Activated CD4-positive, alpha-beta T cell treated with anti-CD3 and anti-CD28 coated beads for 36 hours (primary cell): Measurements from ENCODE around the gene SMG5. TPM values are rescaled to one million over a fixed set of nuclear protein-coding genes. Genes with fewer than 3 reads are reported as not detected.
A peak's percentile ranks its signal among the peaks of the same experiment; 100 is the strongest.

Experiments
- ATAC-seq: fragments of 200-7000 bp; cut with Tn5 transposase; one replicate; pipeline ENCODE4 v1.10.0; 2021; ENCODE audit warnings: mild to moderate bottlenecking, moderate library complexity
- CTCF ChIA-PET: fragments of 350-600 bp; sonication (Branson Sonifier 250); formaldehyde crosslinking; loops from one replicate; lab custom pipeline; 2021; ENCODE audit warnings: antibody characterized with exemption; lab: Charles Lee
- POLR2A ChIA-PET: fragments of 350-600 bp; sonication (Branson Sonifier 250); formaldehyde crosslinking; loops from one replicate; lab custom pipeline; 2021; ENCODE audit warnings: antibody characterized with exemption, inconsistent platforms; lab: Charles Lee
- DNase-seq: peaks from one replicate; pipeline ENCODE4 v3.0.0-alpha.2; 2020
- H3K27ac Mint-ChIP-seq: one replicate; pipeline ENCODE4 v1.8.0; 2021; ENCODE audit warnings: mixed read lengths
- H3K27me3 Mint-ChIP-seq: one replicate; pipeline ENCODE4 v1.8.0; 2021; ENCODE audit warnings: mixed read lengths
- H3K36me3 Mint-ChIP-seq: one replicate; pipeline ENCODE4 v1.8.0; 2021; ENCODE audit warnings: low read depth, mixed read lengths
- H3K4me1 Mint-ChIP-seq: one replicate; pipeline ENCODE4 v1.8.0; 2021; ENCODE audit warnings: mixed read lengths
- H3K4me3 Mint-ChIP-seq: one replicate; pipeline ENCODE4 v1.8.0; 2021; ENCODE audit warnings: mild to moderate bottlenecking, moderate library complexity, mixed read lengths
- H3K9me3 Mint-ChIP-seq: one replicate; pipeline ENCODE4 v1.8.0; 2021; ENCODE audit warnings: low read depth, mixed read lengths
- intact Hi-C, 2 experiments: fragments of 100-400 bp; cut with DNase I in 1 of 2; cut with micrococcal nuclease in 1 of 2; formaldehyde crosslinking; loops; one replicate each; pipeline versions ENCODE4 v1.14.2 to v1.15.1; 2022 to 2024; cut with DNase I, micrococcal nuclease
- total RNA-seq, 2 experiments: library from RNA; stranded (reverse); gene quantifications; one replicate each; pipeline ENCODE4 v1.2.3, GENCODE V29; 2021

The SMG5 gene
- total RNA-seq, 2 experiments from 2014 or later: 61.7 to 64.6 TPM

GRCh38 chr1:156298852-156299357, 16.3 kb upstream of the SMG5 start, which contains the start of gene VHLL:
VHLL (minus strand) TSS chr1:156299307; CDS start chr1:156299189, 118 bp downstream.
- ATAC-seq: no peak
- ChIA-PET CTCF (interaction anchor here (0.6 kb wide), 1 partner anchor 38 kb away, joined by 3 read pairs; no protein-coding TSS in a partner anchor), POLR2A (no interaction called here)
- Mint-ChIP-seq H3K4me1 (peaks cover 13% of the 10 kb centered on the region), H3K4me3 (no peak within 1 kb of the TSS), H3K36me3 (peaks cover 9% of the 10 kb centered on the region), H3K27ac (peak within 1 kb of the TSS; percentile 11), H3K27me3 (no peaks in the 10 kb centered on the region), H3K9me3 (no peaks in the 10 kb centered on the region)
- intact Hi-C loops: no loop called here
- DNase-seq: no peak

- H3K27ac Mint-ChIP-seq: peak within 1 kb of the TSS; percentile 65
- CTCF ChIA-PET: interaction anchor here (0.9 to 1.4 kb wide), 4 partner anchors 31 to 228 kb away, joined by 3 read pairs; partner anchors contain the start of gene PMF1
- intact Hi-C loops: loop anchor here in 1 of 2 experiments (1.0 kb wide), 1 partner anchor 13 kb away; the partner anchor contains the start of gene SMG5
Measured at GRCh38 chr1:156295391-156295947, 12.8 kb upstream of the SMG5 start, which contains the start of gene GLMP. GLMP (minus strand) TSS chr1:156295679; CDS start chr1:156295645, 34 bp downstream.

GRCh38 chr1:156293895-156294294, 11.3 kb upstream of the SMG5 start:
- DNase-seq: no peak
- H3K36me3 Mint-ChIP-seq: peaks cover 9% of the 10 kb centered on the region
- no peak overlapping the region for H3K4me3 Mint-ChIP-seq
- ChIA-PET CTCF (interaction anchor here (0.5 kb wide), 2 partner anchors 109 to 392 kb away, joined by 3 read pairs; no protein-coding TSS in a partner anchor), POLR2A (interaction anchor here (0.5 to 1.0 kb wide), 2 partner anchors 9 to 292 kb away, joined by 3 read pairs; no protein-coding TSS in a partner anchor)
- H3K27ac Mint-ChIP-seq: no peak overlapping the region
- ATAC-seq: no peak
- no peaks in the 10 kb centered on the region for H3K27me3 Mint-ChIP-seq
- no peaks in the 10 kb centered on the region for H3K9me3 Mint-ChIP-seq
- intact Hi-C loops: no loop called here
- H3K4me1 Mint-ChIP-seq: peaks cover 16% of the 10 kb centered on the region

More at GRCh38 chr1:156295391-156295947, 12.8 kb upstream of the SMG5 start, which contains the start of gene GLMP:
- DNase-seq (peak; percentile 81), ATAC-seq (peak; percentile 84)
- Mint-ChIP-seq H3K4me1 (peaks cover 16% of the 10 kb centered on the region), H3K36me3 (peaks cover 8% of the 10 kb centered on the region), H3K9me3 (no peaks in the 10 kb centered on the region), H3K27me3 (no peaks in the 10 kb centered on the region), H3K4me3 (peak within 1 kb of the TSS; percentile 82)
- POLR2A ChIA-PET: interaction anchor here (0.6 to 1.5 kb wide), 3 partner anchors 13 to 1794 kb away, joined by 3 to 6 read pairs (median 3); partner anchors contain the start of gene SMG5

GRCh38 chr1:156293098-156293434, 10.4 kb upstream of the SMG5 start:
- POLR2A ChIA-PET: no interaction called here
- intact Hi-C loops: no loop called here
- Mint-ChIP-seq H3K27ac (no peak overlapping the region), H3K4me1 (peaks cover 16% of the 10 kb centered on the region), H3K27me3 (no peaks in the 10 kb centered on the region), H3K9me3 (no peaks in the 10 kb centered on the region), H3K36me3 (peaks cover 9% of the 10 kb centered on the region), H3K4me3 (no peak overlapping the region)
- ATAC-seq (no peak), DNase-seq (no peak)
- CTCF ChIA-PET: no interaction called here

GRCh38 chr1:156291226-156292061, 8.8 kb upstream of the SMG5 start:
- peak overlapping the region; percentile 23 for H3K4me3 Mint-ChIP-seq
- ChIA-PET POLR2A (interaction anchor here (0.6 kb wide), 1 partner anchor 150 kb away, joined by 3 read pairs; no protein-coding TSS in a partner anchor), CTCF (interaction anchor here (0.6 kb wide), 1 partner anchor 34 kb away, joined by 3 read pairs; no protein-coding TSS in a partner anchor)
- H3K9me3 Mint-ChIP-seq: no peaks in the 10 kb centered on the region
- no peaks in the 10 kb centered on the region for H3K27me3 Mint-ChIP-seq
- peaks cover 16% of the 10 kb centered on the region for H3K4me1 Mint-ChIP-seq
- DNase-seq: peak; percentile 50
- no peak overlapping the region for H3K27ac Mint-ChIP-seq
- intact Hi-C loops: no loop called here
- ATAC-seq: peak; percentile 50
- peaks cover 9% of the 10 kb centered on the region for H3K36me3 Mint-ChIP-seq

- no peaks in the 10 kb centered on the region for H3K9me3 Mint-ChIP-seq
- DNase-seq (no peak), ATAC-seq (no peak)
- peaks cover 9% of the 10 kb centered on the region for H3K36me3 Mint-ChIP-seq
- H3K4me3 Mint-ChIP-seq: no peak overlapping the region
- no peaks in the 10 kb centered on the region for H3K27me3 Mint-ChIP-seq
- POLR2A ChIA-PET: no interaction called here
- intact Hi-C loops: no loop called here
- CTCF ChIA-PET: no interaction called here
- peaks cover 6% of the 10 kb centered on the region for H3K4me1 Mint-ChIP-seq
- peak overlapping the region; percentile 14 for H3K27ac Mint-ChIP-seq
Measured at GRCh38 chr1:156289857-156290256, 7.2 kb upstream of the SMG5 start.

- ChIA-PET CTCF (interaction anchor here (0.5 kb wide), 1 partner anchor 24 kb away, joined by 3 read pairs; no protein-coding TSS in a partner anchor), POLR2A (no interaction called here)
- Mint-ChIP-seq H3K4me1 (peaks cover 17% of the 10 kb centered on the region), H3K36me3 (peaks cover 20% of the 10 kb centered on the region), H3K27me3 (no peaks in the 10 kb centered on the region), H3K9me3 (no peaks in the 10 kb centered on the region), H3K27ac (no peak overlapping the region), H3K4me3 (no peak overlapping the region)
- intact Hi-C loops: no loop called here
- ATAC-seq (no peak), DNase-seq (no peak)
Measured at GRCh38 chr1:156286061-156286460, 3.4 kb upstream of the SMG5 start.

GRCh38 chr1:156285437-156285836, 2.8 kb upstream of the SMG5 start:
- Mint-ChIP-seq H3K4me3 (no peak overlapping the region), H3K27me3 (no peaks in the 10 kb centered on the region), H3K4me1 (peaks cover 23% of the 10 kb centered on the region), H3K36me3 (peaks cover 18% of the 10 kb centered on the region), H3K27ac (no peak overlapping the region), H3K9me3 (no peaks in the 10 kb centered on the region)
- no peak for DNase-seq
- CTCF ChIA-PET: no interaction called here
- POLR2A ChIA-PET: no interaction called here
- intact Hi-C loops: no loop called here
- no peak for ATAC-seq

GRCh38 chr1:156284757-156285156, 2.1 kb upstream of the SMG5 start:
- H3K4me1 Mint-ChIP-seq: peaks cover 29% of the 10 kb centered on the region
- H3K4me3 Mint-ChIP-seq: peak overlapping the region; percentile 21
- ChIA-PET POLR2A (no interaction called here), CTCF (interaction anchor here (1.1 kb wide), 1 partner anchor 35 kb away, joined by 5 read pairs; no protein-coding TSS in a partner anchor)
- no peaks in the 10 kb centered on the region for H3K27me3 Mint-ChIP-seq
- intact Hi-C loops: loop anchor here in 1 of 2 experiments (5.0 kb wide), 2 partner anchors 57 to 92 kb away; partner anchors contain the start of gene SLC25A44
- no peak for ATAC-seq
- H3K36me3 Mint-ChIP-seq: peaks cover 22% of the 10 kb centered on the region
- H3K9me3 Mint-ChIP-seq: no peaks in the 10 kb centered on the region
- DNase-seq: no peak
- no peak overlapping the region for H3K27ac Mint-ChIP-seq

GRCh38 chr1:156284112-156284511, 1.5 kb upstream of the SMG5 start, which contains the start of gene TMEM79:
TMEM79 (plus strand) TSS chr1:156284325; CDS start chr1:156285227, 902 bp downstream.
- CTCF ChIA-PET: interaction anchor here (0.9 to 2.0 kb wide), 5 partner anchors 27 to 218 kb away, joined by 3 to 6 read pairs (median 5); no protein-coding TSS in a partner anchor
- no peaks in the 10 kb centered on the region for H3K27me3 Mint-ChIP-seq
- peak within 1 kb of the TSS; percentile 92 for H3K27ac Mint-ChIP-seq
- H3K4me3 Mint-ChIP-seq: peak within 1 kb of the TSS; percentile 96
- intact Hi-C loops: loop anchor here in 1 of 2 experiments (5.0 kb wide), 2 partner anchors 57 to 92 kb away; partner anchors contain the start of gene SLC25A44
- H3K9me3 Mint-ChIP-seq: no peaks in the 10 kb centered on the region
- peaks cover 21% of the 10 kb centered on the region for H3K36me3 Mint-ChIP-seq
- POLR2A ChIA-PET: interaction anchor here (0.6 kb wide), 1 partner anchor 1845 kb away, joined by 3 read pairs; no protein-coding TSS in a partner anchor
- no peak for DNase-seq
- no peak for ATAC-seq
- peaks cover 29% of the 10 kb centered on the region for H3K4me1 Mint-ChIP-seq
